GM12865 (cell line): ENCODE measurements around the gene ZNF592.

Source experiments
- DNase-seq: peaks from one replicate; pipeline ENCODE4 v3.0.0; 2010; ENCODE audit warnings: low read depth
- H3K4me3 ChIP-seq: 2 replicates; pipeline ENCODE4 v1.5.1; 2011; ENCODE audit warnings: mild to moderate bottlenecking, low read depth, low read length, control low read depth
- CTCF ChIP-seq: IDR thresholded peaks from 2 replicates; pipeline ENCODE4 v1.5.1; 2011; ENCODE audit warnings: low read length, control low read depth, low read depth, inconsistent platforms; ENCODE audit not compliant: insufficient read depth; ENCODE audit errors: missing control alignments

Gene ZNF592

GRCh38 chr15:84765675-84766074 lies 17.3 kb downstream of the ZNF592 start:
- no peak for DNase-seq
- TF ChIP-seq CTCF: no peak
- H3K4me3 ChIP-seq: no peak overlapping the region

GRCh38 chr15:84766461-84767035 lies 18.2 kb downstream of the ZNF592 start:
- no peak overlapping the region for H3K4me3 ChIP-seq
- no peak for DNase-seq
- TF ChIP-seq CTCF: no peak

- no peak for DNase-seq
- TF ChIP-seq CTCF: no peak
- H3K4me3 ChIP-seq: no peak overlapping the region
These were observed 23.6 kb downstream of the ZNF592 start for GRCh38 chr15:84772031-84772430.

- no peak overlapping the region for H3K4me3 ChIP-seq
- DNase-seq: no peak
- no peak for TF ChIP-seq CTCF
These were observed 24.1 kb downstream of the ZNF592 start for GRCh38 chr15:84772467-84772866.

- no peak overlapping the region for H3K4me3 ChIP-seq
- DNase-seq: no peak
- no peak for TF ChIP-seq CTCF
These were observed 25.3 kb downstream of the ZNF592 start for GRCh38 chr15:84773716-84774115.

- no peak for TF ChIP-seq CTCF
- H3K4me3 ChIP-seq: no peak overlapping the region
- DNase-seq: no peak
These were observed 27.6 kb downstream of the ZNF592 start for GRCh38 chr15:84775867-84776449.

GRCh38 chr15:84778194-84778593 lies 29.8 kb downstream of the ZNF592 start:
- TF ChIP-seq CTCF: no peak
- DNase-seq: no peak
- no peak overlapping the region for H3K4me3 ChIP-seq
